Measurements from ENCODE around the gene ADSS2.

The ADSS2 gene

GRCh38 chr1:244362476-244362875, 89.2 kb downstream of the ADSS2 start:
- no peak for DNase-seq

- DNase-seq = no peak
These were observed 89.8 kb downstream of the ADSS2 start for GRCh38 chr1:244361764-244362473.

All from NCI-H1436 (cell line).